Measurements from ENCODE around the gene CPAMD8.

Gene CPAMD8

DNA sequence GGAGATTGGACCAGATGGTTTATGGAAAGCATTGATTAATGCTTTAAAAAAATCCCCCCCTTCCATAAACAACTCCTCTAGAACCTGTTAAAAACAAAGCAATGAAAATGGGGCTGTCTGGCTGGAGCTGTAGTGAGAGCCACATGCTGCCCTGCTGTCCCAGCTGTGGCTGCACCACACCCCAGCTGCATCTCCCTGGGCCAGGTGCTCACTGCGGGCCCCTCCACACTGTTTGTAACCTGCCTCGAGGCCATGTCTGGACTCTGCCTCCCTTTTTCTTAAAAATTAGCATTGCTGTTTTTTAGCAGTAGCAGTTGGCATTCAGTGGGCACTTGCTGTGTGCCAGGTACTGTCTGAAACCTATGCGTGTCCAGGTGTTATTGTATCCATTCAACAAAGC lies 153.0 kb downstream of the CPAMD8 start:
- H3K9ac ChIP-seq (ENCODE audit: insufficient read length, low read depth) = no peak overlapping the region
- TF ChIP-seq ZNF274 (IDR thresholded peaks at IDR 0.05; ENCODE audit: low read depth, low read length) (no peak), YY1 (IDR thresholded peaks at IDR 0.05; ENCODE audit: insufficient read depth, insufficient read length) (no peak), SUZ12 (IDR thresholded peaks at IDR 0.05; ENCODE audit: extremely low read depth, insufficient read depth, insufficient read length) (no peak)

DNA sequence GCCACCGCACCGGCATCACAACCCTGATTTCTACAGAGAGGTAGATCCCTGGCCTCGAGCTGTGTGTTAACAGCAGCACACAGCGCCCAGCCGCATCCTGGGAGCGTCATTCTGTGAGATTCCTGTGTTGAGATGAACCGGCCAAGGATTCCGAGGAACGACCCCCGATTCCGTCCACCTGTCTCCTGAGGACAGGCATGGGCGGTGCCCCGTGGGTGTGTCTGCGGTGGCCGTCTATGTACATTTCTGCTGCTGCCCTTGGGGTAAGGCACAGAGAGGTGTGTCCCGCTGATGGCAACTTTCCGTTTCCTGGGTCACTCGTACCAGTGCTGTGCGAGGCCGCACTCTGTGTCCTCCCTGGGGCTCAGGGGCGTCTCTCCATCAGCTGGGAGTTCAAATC lies 153.9 kb downstream of the CPAMD8 start:
- no peak for DNase-seq (ENCODE audit: low read depth, low spot score)
- Histone ChIP-seq H3K9ac (ENCODE audit: insufficient read length, low read depth) (no peak overlapping the region), H3K27me3 (ENCODE audit: insufficient read depth, insufficient read length) (no peaks in the 10 kb centered on the region), H3K9me3 (ENCODE audit: insufficient read depth, low read length) (no peaks in the 10 kb centered on the region), H3K4me1 (ENCODE audit: insufficient read depth, insufficient read length) (peaks cover 4% of the 10 kb centered on the region), H3K36me3 (ENCODE audit: insufficient read depth, insufficient read length, low read length) (peaks cover 88% of the 10 kb centered on the region), H3K4me3 (ENCODE audit: insufficient read length, low read depth) (no peak overlapping the region)
- TF ChIP-seq YY1 (IDR thresholded peaks at IDR 0.05; ENCODE audit: insufficient read depth, insufficient read length) (no peak), ZNF274 (IDR thresholded peaks at IDR 0.05; ENCODE audit: low read depth, low read length) (no peak), SUZ12 (IDR thresholded peaks at IDR 0.05; ENCODE audit: extremely low read depth, insufficient read depth, insufficient read length) (no peak)

More for the DNA sequence above, 153.0 kb downstream of the CPAMD8 start:
- no peak for DNase-seq (ENCODE audit: low read depth, low spot score)
- no peaks in the 10 kb centered on the region for H3K27me3 ChIP-seq (ENCODE audit: insufficient read depth, insufficient read length)
- no peaks in the 10 kb centered on the region for H3K9me3 ChIP-seq (ENCODE audit: insufficient read depth, low read length)
- H3K4me3 ChIP-seq (ENCODE audit: insufficient read length, low read depth) = no peak overlapping the region
- peaks cover 88% of the 10 kb centered on the region for H3K36me3 ChIP-seq (ENCODE audit: insufficient read depth, insufficient read length, low read length)
- peaks cover 4% of the 10 kb centered on the region for H3K4me1 ChIP-seq (ENCODE audit: insufficient read depth, insufficient read length)

- Histone ChIP-seq H3K9me3 (ENCODE audit: insufficient read depth, low read length) (no peaks in the 10 kb centered on the region), H3K4me1 (ENCODE audit: insufficient read depth, insufficient read length) (peaks cover 4% of the 10 kb centered on the region), H3K36me3 (ENCODE audit: insufficient read depth, insufficient read length, low read length) (peaks cover 88% of the 10 kb centered on the region), H3K27me3 (ENCODE audit: insufficient read depth, insufficient read length) (no peaks in the 10 kb centered on the region), H3K9ac (ENCODE audit: insufficient read length, low read depth) (no peak overlapping the region), H3K4me3 (ENCODE audit: insufficient read length, low read depth) (no peak overlapping the region)
- no peak for DNase-seq (ENCODE audit: low read depth, low spot score)
- TF ChIP-seq SUZ12 (IDR thresholded peaks at IDR 0.05; ENCODE audit: extremely low read depth, insufficient read depth, insufficient read length) (no peak), ZNF274 (IDR thresholded peaks at IDR 0.05; ENCODE audit: low read depth, low read length) (no peak), YY1 (IDR thresholded peaks at IDR 0.05; ENCODE audit: insufficient read depth, insufficient read length) (no peak)
Observed at GRCh38 chr19:16871871-16872270, 154.7 kb downstream of the CPAMD8 start.

- H3K36me3 ChIP-seq (ENCODE audit: insufficient read depth, insufficient read length, low read length) = peaks cover 93% of the 10 kb centered on the region
- DNase-seq (ENCODE audit: low read depth, low spot score) = no peak
- no peaks in the 10 kb centered on the region for H3K9me3 ChIP-seq (ENCODE audit: insufficient read depth, low read length)
- no peaks in the 10 kb centered on the region for H3K4me1 ChIP-seq (ENCODE audit: insufficient read depth, insufficient read length)
- H3K9ac ChIP-seq (ENCODE audit: insufficient read length, low read depth) = no peak overlapping the region
- no peaks in the 10 kb centered on the region for H3K27me3 ChIP-seq (ENCODE audit: insufficient read depth, insufficient read length)
- no peak for TF ChIP-seq ZNF274 (IDR thresholded peaks at IDR 0.05; ENCODE audit: low read depth, low read length)
- TF ChIP-seq SUZ12 (IDR thresholded peaks at IDR 0.05; ENCODE audit: extremely low read depth, insufficient read depth, insufficient read length) = no peak
- TF ChIP-seq YY1 (IDR thresholded peaks at IDR 0.05; ENCODE audit: insufficient read depth, insufficient read length) = no peak
- no peak overlapping the region for H3K4me3 ChIP-seq (ENCODE audit: insufficient read length, low read depth)
Observed at GRCh38 chr19:16869331-16869972, 157.2 kb downstream of the CPAMD8 start.

- TF ChIP-seq SUZ12 (IDR thresholded peaks at IDR 0.05; ENCODE audit: extremely low read depth, insufficient read depth, insufficient read length) (no peak), ZNF274 (IDR thresholded peaks at IDR 0.05; ENCODE audit: low read depth, low read length) (no peak), YY1 (IDR thresholded peaks at IDR 0.05; ENCODE audit: insufficient read depth, insufficient read length) (no peak)
- Histone ChIP-seq H3K9me3 (ENCODE audit: insufficient read depth, low read length) (no peaks in the 10 kb centered on the region), H3K4me3 (ENCODE audit: insufficient read length, low read depth) (no peak overlapping the region), H3K27me3 (ENCODE audit: insufficient read depth, insufficient read length) (no peaks in the 10 kb centered on the region), H3K9ac (ENCODE audit: insufficient read length, low read depth) (no peak overlapping the region), H3K4me1 (ENCODE audit: insufficient read depth, insufficient read length) (no peaks in the 10 kb centered on the region), H3K36me3 (ENCODE audit: insufficient read depth, insufficient read length, low read length) (peaks cover 92% of the 10 kb centered on the region)
- DNase-seq (ENCODE audit: low read depth, low spot score) = no peak
Observed at GRCh38 chr19:16868423-16869130, 158.0 kb downstream of the CPAMD8 start.

DNA sequence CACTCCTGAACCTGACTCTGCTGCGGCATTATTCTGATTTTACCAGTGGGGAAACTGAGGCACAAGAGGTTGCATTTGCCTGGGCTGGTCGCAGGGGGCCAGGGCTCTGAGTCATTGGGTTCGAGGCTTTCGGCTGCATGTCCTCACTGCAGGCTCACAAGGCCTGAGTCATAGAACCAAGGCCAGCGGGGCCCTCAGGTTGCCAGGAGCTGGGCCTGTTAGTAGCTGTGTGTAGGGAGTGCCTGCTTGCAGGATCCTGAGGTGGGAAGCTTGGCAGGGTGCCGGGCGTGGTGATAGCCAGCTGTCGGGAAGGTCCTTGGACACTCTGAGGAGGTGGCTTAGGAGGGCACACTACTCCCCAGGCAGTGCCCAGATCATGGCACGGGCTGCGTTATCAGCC lies 159.4 kb downstream of the CPAMD8 start:
- H3K4me3 ChIP-seq (ENCODE audit: insufficient read length, low read depth) = no peak overlapping the region
- no peaks in the 10 kb centered on the region for H3K4me1 ChIP-seq (ENCODE audit: insufficient read depth, insufficient read length)
- H3K9ac ChIP-seq (ENCODE audit: insufficient read length, low read depth) = no peak overlapping the region
- no peak for DNase-seq (ENCODE audit: low read depth, low spot score)
- no peak for TF ChIP-seq YY1 (IDR thresholded peaks at IDR 0.05; ENCODE audit: insufficient read depth, insufficient read length)
- no peak for TF ChIP-seq SUZ12 (IDR thresholded peaks at IDR 0.05; ENCODE audit: extremely low read depth, insufficient read depth, insufficient read length)
- TF ChIP-seq ZNF274 (IDR thresholded peaks at IDR 0.05; ENCODE audit: low read depth, low read length) = no peak
- H3K27me3 ChIP-seq (ENCODE audit: insufficient read depth, insufficient read length) = no peaks in the 10 kb centered on the region
- peaks cover 93% of the 10 kb centered on the region for H3K36me3 ChIP-seq (ENCODE audit: insufficient read depth, insufficient read length, low read length)
- H3K9me3 ChIP-seq (ENCODE audit: insufficient read depth, low read length) = no peaks in the 10 kb centered on the region

GRCh38 chr19:16862826-16863415 lies 163.7 kb downstream of the CPAMD8 start:
- Histone ChIP-seq H3K4me1 (ENCODE audit: insufficient read depth, insufficient read length) (peaks cover 7% of the 10 kb centered on the region), H3K36me3 (ENCODE audit: insufficient read depth, insufficient read length, low read length) (peaks cover 74% of the 10 kb centered on the region), H3K27me3 (ENCODE audit: insufficient read depth, insufficient read length) (no peaks in the 10 kb centered on the region), H3K4me3 (ENCODE audit: insufficient read length, low read depth) (no peak overlapping the region), H3K9me3 (ENCODE audit: insufficient read depth, low read length) (no peaks in the 10 kb centered on the region), H3K9ac (ENCODE audit: insufficient read length, low read depth) (no peak overlapping the region)
- DNase-seq (ENCODE audit: low read depth, low spot score) = no peak
- TF ChIP-seq ZNF274 (IDR thresholded peaks at IDR 0.05; ENCODE audit: low read depth, low read length) (no peak), SUZ12 (IDR thresholded peaks at IDR 0.05; ENCODE audit: extremely low read depth, insufficient read depth, insufficient read length) (no peak), YY1 (IDR thresholded peaks at IDR 0.05; ENCODE audit: insufficient read depth, insufficient read length) (no peak)
